ENCODE results near the gene RASL10A. TPM values are rescaled to one million over a fixed set of nuclear protein-coding genes. Genes with fewer than 3 reads are reported as not detected.

RASL10A gene
- total and polyA plus RNA-seq, 9 of the 15 experiments (the other 6 are each of a cell fraction or from before 2014, with no cell fraction given) = 0.17 to 1.2 (median 0.45) TPM; not detected in 3

- TF ChIP-seq POLR2G (IDR thresholded peaks at IDR 0.05; ENCODE audit: low read depth, low read length) = peak; percentile 26; the same call in 1 of the 2 replicates
- no peak for TF ChIP-seq RBFOX2 (IDR thresholded peaks at IDR 0.05; ENCODE audit: low read depth, low read length)
- Histone ChIP-seq H3K9me3 (replicated peaks; ENCODE audit: control insufficient read depth, insufficient read depth, low read depth, low read length) (no peaks in the 10 kb centered on the region), H3K4me3 (no peak overlapping the region), H4K20me1 (replicated peaks; ENCODE audit: control insufficient read depth, insufficient read depth, low read length) (no peaks in the 10 kb centered on the region), H3K27ac (ENCODE audit: extremely low read depth, low read depth, low read length) (no peak overlapping the region), H3K9me1 (ENCODE audit: control insufficient read depth, insufficient read depth, low read length) (no peaks in the 10 kb centered on the region), H3K79me2 (ENCODE audit: control insufficient read depth, insufficient read depth, low read length) (peaks cover 18% of the 10 kb centered on the region), H3K36me3 (ENCODE audit: control insufficient read depth, insufficient read depth, low read length) (peaks cover 9% of the 10 kb centered on the region; the same call in 1 of the 3 replicates), H3K9ac (ENCODE audit: insufficient read depth in 1 of 2, low read depth in 2 of 2, low read length in 2 of 2) (no peak overlapping the region; a peak in 1 of 4 replicates), H3K4me2 (ENCODE audit: insufficient read depth, low read length) (no peak overlapping the region), H3K4me1 (replicated peaks in 1 of 2; ENCODE audit: control insufficient read depth in 2 of 2, insufficient read depth in 2 of 2, low read length in 2 of 2) (peaks cover 14 to 83% of the 10 kb centered on the region in 2 experiments; a peak in 4 of 5 replicates), H3K27me3 (ENCODE audit: control insufficient read depth in 2 of 2, insufficient read depth in 2 of 2, low read length in 2 of 2) (no peaks in the 10 kb centered on the region), H2AFZ (ENCODE audit: low read depth, low read length) (no peak overlapping the region)
- ATAC-seq (no peak), FAIRE-seq (no peak), DNase-seq (ENCODE audit: extremely low read depth in 1 of 4, low spot score in 3 of 4) (no peak)
- 91% methylated on average over 20 of the region's 50 CpGs for WGBS (ENCODE audit: insufficient coverage, low coverage, missing lambda C conversion rate)
- POLR2A ChIA-PET = no interaction called here
- no TSS peak for BruUV-seq (replicated peaks)
- intact Hi-C loops (cut with micrococcal nuclease) (no loop called here), in situ Hi-C loops (cut with MboI) (no loop called here)
- CTCF ChIA-PET (ENCODE audit: low intra/inter-chr PET ratio) = no interaction called here
Measured at GRCh38 chr22:29311464-29312217, 3.9 kb downstream of the RASL10A start.

GRCh38 chr22:29310863-29311339, 4.6 kb downstream of the RASL10A start:
- Histone ChIP-seq H3K4me2 (ENCODE audit: insufficient read depth, low read length) (peak overlapping the region; percentile 14; the same call in 1 of the 2 replicates), H3K4me3 (no peak overlapping the region), H3K4me1 (replicated peaks in 1 of 2; ENCODE audit: control insufficient read depth in 2 of 2, insufficient read depth in 2 of 2, low read length in 2 of 2) (peaks cover 14 to 89% of the 10 kb centered on the region in 2 experiments; a peak in 4 of 5 replicates), H3K27ac (ENCODE audit: extremely low read depth, low read depth, low read length) (no peak overlapping the region), H4K20me1 (replicated peaks; ENCODE audit: control insufficient read depth, insufficient read depth, low read length) (no peaks in the 10 kb centered on the region), H3K79me2 (ENCODE audit: control insufficient read depth, insufficient read depth, low read length) (peaks cover 18% of the 10 kb centered on the region), H3K9me1 (ENCODE audit: control insufficient read depth, insufficient read depth, low read length) (no peaks in the 10 kb centered on the region), H3K9ac (ENCODE audit: insufficient read depth in 1 of 2, low read depth in 2 of 2, low read length in 2 of 2) (peak overlapping the region in 1 of 2 experiments; percentile 72; a peak in 1 of 4 replicates), H3K36me3 (ENCODE audit: control insufficient read depth, insufficient read depth, low read length) (peaks cover 9% of the 10 kb centered on the region; the same call in 1 of the 3 replicates), H2AFZ (ENCODE audit: low read depth, low read length) (no peak overlapping the region), H3K27me3 (ENCODE audit: control insufficient read depth in 2 of 2, insufficient read depth in 2 of 2, low read length in 2 of 2) (no peaks in the 10 kb centered on the region), H3K9me3 (replicated peaks; ENCODE audit: control insufficient read depth, insufficient read depth, low read depth, low read length) (no peaks in the 10 kb centered on the region)
- WGBS (ENCODE audit: insufficient coverage, low coverage, missing lambda C conversion rate) = 25% methylated on average over 10 of the region's 18 CpGs
- POLR2A ChIA-PET = interaction anchor here (0.6 kb wide), 1 partner anchor 685 kb away, joined by 3 read pairs; no protein-coding TSS in a partner anchor
- intact Hi-C loops (cut with micrococcal nuclease) = no loop called here
- DNase-seq (ENCODE audit: extremely low read depth in 1 of 4, low spot score in 3 of 4) (peak; percentile 87 to 89 (median 88)), ATAC-seq (peak; percentile 69), FAIRE-seq (peak; percentile 70)
- CTCF ChIA-PET (ENCODE audit: low intra/inter-chr PET ratio) = no interaction called here
- in situ Hi-C loops (cut with MboI) = no loop called here
- no TSS peak for BruUV-seq (replicated peaks)
- TF ChIP-seq UBTF (IDR thresholded peaks at IDR 0.05; ENCODE audit: borderline replicate concordance in 1 of 2, low read depth in 2 of 2, low read length in 2 of 2) = no peak
- TF ChIP-seq ZNF263 (CRISPR knock-in tag; IDR thresholded peaks at IDR 0.05; ENCODE audit: borderline replicate concordance) = peak; percentile 20; the same call in 1 of the 2 replicates
- TF ChIP-seq JUND (IDR thresholded peaks at IDR 0.05; ENCODE audit: borderline replicate concordance, low read depth, low read length) = peak; percentile 92
- TF ChIP-seq JUND (tag; IDR thresholded peaks at IDR 0.05; ENCODE audit: borderline replicate concordance, low read depth, low read length) = peak; percentile 86; the same call in 1 of the 3 replicates
- peak; percentile 85 for TF ChIP-seq ATF3 (IDR thresholded peaks at IDR 0.05)
- no peak for TF ChIP-seq ATF3 (CRISPR knock-in tag; conservative IDR thresholded peaks at IDR 0.05)
- TF ChIP-seq CSDE1 (IDR thresholded peaks at IDR 0.05) = peak in 1 of 2 experiments; percentile 65; a peak in 1 of 4 replicates
- TF ChIP-seq ATF7 (IDR thresholded peaks at IDR 0.05) = peak; percentile 34; the same call in 1 of the 2 replicates

Data from K562 (cell line).